SK-N-MC (cell line): ENCODE measurements around the gene SLC9A9.

Experiments used
- DNase-seq: peaks from one replicate; pipeline ENCODE4 v3.0.0-alpha.2; 2011; ENCODE audit warnings: low read depth, low spot score
- H3K27ac ChIP-seq: fragments of 200-600 bp; sonication (generic); 2 replicates; pipeline ENCODE4 v1.5.1; 2016; ENCODE audit warnings: mixed run types
- H3K36me3 ChIP-seq: fragments of 200-600 bp; sonication (generic); 2 replicates; pipeline ENCODE4 v1.6.1; 2017; ENCODE audit warnings: antibody characterized with exemption, low read length, mixed read lengths; ENCODE audit not compliant: insufficient read depth
- H3K4me3 ChIP-seq: fragments of 200-600 bp; sonication (generic); 2 replicates; pipeline ENCODE4 v1.5.1; 2016
- H3K9ac ChIP-seq: fragments of 200-600 bp; sonication (generic); 2 replicates; pipeline ENCODE4 v1.8.0; 2017; ENCODE audit warnings: mixed run types, mixed read lengths; ENCODE audit not compliant: insufficient read length
- H3K9me3 ChIP-seq: fragments of 200-600 bp; sonication (generic); 2 replicates; pipeline ENCODE4 v1.6.1; 2017; ENCODE audit warnings: low read depth, mild to moderate bottlenecking, antibody characterized with exemption, low read length, moderate library complexity, mixed read lengths
- EZH2 ChIP-seq: fragments of 200-600 bp; sonication (generic); IDR thresholded peaks from one replicate; pipeline ENCODE4 v1.6.1; 2017; ENCODE audit warnings: antibody characterized with exemption
- FOXP2 ChIP-seq: optimal IDR thresholded peaks from 2 replicates; pipeline ENCODE3; 2011; ENCODE audit warnings: mild to moderate bottlenecking, moderate library complexity; ENCODE audit not compliant: insufficient read depth; ENCODE audit errors: extremely low read length, control extremely low read depth
- POLR2AphosphoS5 ChIP-seq: IDR thresholded peaks from 2 replicates; pipeline ENCODE4 v1.6.1; 2012; ENCODE audit warnings: mild to moderate bottlenecking, low read depth, low read length, borderline replicate concordance

SLC9A9 gene

DNA sequence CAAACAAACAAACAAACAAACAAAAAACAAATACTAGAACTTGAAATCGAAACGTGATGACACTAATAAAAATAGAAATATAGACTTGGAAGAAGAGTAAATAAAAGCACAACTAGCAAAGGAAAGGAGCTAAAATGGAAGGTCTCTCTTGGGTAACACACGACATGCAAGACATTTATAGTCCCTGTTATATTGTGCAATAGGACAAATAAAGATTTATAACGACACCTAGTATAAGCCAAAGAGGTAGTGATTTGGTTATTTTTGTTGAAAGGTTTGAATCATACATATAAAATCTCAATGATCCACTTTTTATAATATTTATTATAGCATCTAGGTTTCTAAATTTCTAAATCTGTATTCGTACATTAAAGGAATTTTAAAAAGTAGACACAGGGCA lies 379.1 kb downstream of the SLC9A9 start:
- Histone ChIP-seq H3K9me3 (no peaks in the 10 kb centered on the region), H3K4me3 (no peak overlapping the region), H3K27ac (no peak overlapping the region), H3K36me3 (no peaks in the 10 kb centered on the region), H3K9ac (no peak overlapping the region)
- DNase-seq: no peak
- TF ChIP-seq POLR2AphosphoS5 (no peak), EZH2 (no peak), FOXP2 (no peak)

DNA sequence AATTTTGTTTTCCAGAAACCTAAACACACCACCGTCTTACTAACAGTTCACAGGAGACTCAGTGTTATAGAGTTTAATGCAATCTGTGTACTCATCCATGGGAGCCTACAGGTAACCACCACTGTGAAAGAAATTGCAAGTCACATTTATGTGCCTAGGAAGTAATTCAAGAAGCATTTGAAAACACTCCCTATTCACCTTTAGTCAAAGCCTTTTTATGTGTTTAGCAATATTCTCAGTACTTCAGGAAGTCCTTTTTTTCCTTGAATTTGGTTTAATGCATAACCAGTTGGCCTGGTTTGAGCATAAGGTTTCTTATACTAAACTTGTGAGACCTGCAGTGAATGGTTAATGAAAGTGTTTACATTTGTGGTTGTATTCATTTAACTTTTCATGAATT lies 382.6 kb downstream of the SLC9A9 start:
- DNase-seq: no peak
- Histone ChIP-seq H3K4me3 (no peak overlapping the region), H3K9ac (no peak overlapping the region), H3K9me3 (no peaks in the 10 kb centered on the region), H3K36me3 (no peaks in the 10 kb centered on the region), H3K27ac (no peak overlapping the region)
- TF ChIP-seq POLR2AphosphoS5 (no peak), EZH2 (no peak), FOXP2 (no peak)

DNA sequence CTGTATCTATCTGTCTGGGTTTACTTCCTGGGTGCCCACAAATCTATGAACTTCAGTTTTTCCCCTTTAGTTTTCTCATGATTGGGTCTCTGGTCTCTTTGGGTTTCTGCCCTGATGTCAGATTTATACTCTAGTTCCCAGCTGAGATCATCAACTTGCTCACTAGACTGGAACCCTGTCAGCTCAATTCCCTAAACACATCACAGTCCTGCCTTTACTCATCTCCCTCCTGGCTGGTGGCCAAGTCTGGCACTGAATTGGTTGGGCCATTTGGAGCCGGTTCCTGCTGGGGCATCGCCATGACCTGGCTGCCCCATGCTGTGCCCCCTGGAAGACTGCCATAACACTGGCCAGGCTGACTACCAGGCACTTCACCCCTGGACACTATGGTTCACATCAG lies 383.4 kb downstream of the SLC9A9 start:
- TF ChIP-seq EZH2: no peak
- no peak for TF ChIP-seq FOXP2
- TF ChIP-seq POLR2AphosphoS5: no peak
- Histone ChIP-seq H3K4me3 (no peak overlapping the region), H3K9me3 (no peaks in the 10 kb centered on the region), H3K9ac (no peak overlapping the region), H3K27ac (no peak overlapping the region), H3K36me3 (no peaks in the 10 kb centered on the region)
- DNase-seq: no peak

- no peaks in the 10 kb centered on the region for H3K36me3 ChIP-seq
- no peaks in the 10 kb centered on the region for H3K9me3 ChIP-seq
- no peak overlapping the region for H3K27ac ChIP-seq
- no peak overlapping the region for H3K9ac ChIP-seq
- TF ChIP-seq EZH2 (no peak), FOXP2 (no peak), POLR2AphosphoS5 (no peak)
- DNase-seq: no peak
- H3K4me3 ChIP-seq: no peak overlapping the region
These were observed 392.8 kb downstream of the SLC9A9 start for GRCh38 chr3:143455480-143455879.

DNA sequence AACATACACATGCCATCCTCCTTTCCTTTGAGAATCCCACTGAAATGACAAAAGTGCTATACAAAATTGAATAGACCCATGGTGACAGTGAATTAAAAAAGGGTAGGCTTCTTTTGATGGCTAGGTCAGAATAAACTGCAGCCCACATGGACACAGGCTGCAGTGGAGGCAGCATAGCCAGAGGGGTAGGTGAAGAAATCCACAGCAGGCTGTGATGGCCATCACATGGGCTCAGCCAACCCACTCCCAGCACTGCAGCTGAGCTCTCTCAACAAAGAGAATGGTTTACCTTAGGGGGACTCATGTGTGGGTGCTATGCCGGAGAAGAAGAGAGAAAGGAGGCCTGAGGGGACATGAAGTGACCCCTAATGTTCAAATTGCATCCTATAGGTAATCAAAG lies 397.6 kb downstream of the SLC9A9 start:
- Histone ChIP-seq H3K36me3 (no peaks in the 10 kb centered on the region), H3K9ac (no peak overlapping the region), H3K9me3 (no peaks in the 10 kb centered on the region), H3K4me3 (no peak overlapping the region), H3K27ac (no peak overlapping the region)
- no peak for TF ChIP-seq FOXP2
- no peak for TF ChIP-seq POLR2AphosphoS5
- no peak for TF ChIP-seq EZH2
- DNase-seq: no peak

DNA sequence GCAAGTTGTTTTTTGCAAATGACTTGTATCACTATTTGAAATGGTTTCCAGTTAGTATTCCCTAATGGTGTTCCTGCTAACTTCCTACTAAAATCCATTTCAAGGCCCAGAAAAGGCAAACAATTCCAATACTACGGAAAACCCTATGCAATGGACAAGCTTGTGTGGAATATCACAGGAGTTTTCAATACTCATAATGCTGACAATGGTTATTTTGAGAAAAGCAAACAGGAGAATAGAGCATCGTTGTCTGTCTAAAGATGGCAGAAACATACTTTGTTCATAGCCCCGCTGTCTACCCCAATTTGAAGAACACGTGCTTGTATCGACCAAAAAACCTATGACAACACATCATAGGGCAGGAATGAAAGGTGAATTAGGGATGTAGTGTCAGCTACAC lies 400.8 kb downstream of the SLC9A9 start:
- Histone ChIP-seq H3K36me3 (no peaks in the 10 kb centered on the region), H3K27ac (no peak overlapping the region), H3K9ac (no peak overlapping the region), H3K9me3 (no peaks in the 10 kb centered on the region), H3K4me3 (no peak overlapping the region)
- no peak for DNase-seq
- TF ChIP-seq EZH2: no peak
- TF ChIP-seq POLR2AphosphoS5: no peak
- no peak for TF ChIP-seq FOXP2

DNA sequence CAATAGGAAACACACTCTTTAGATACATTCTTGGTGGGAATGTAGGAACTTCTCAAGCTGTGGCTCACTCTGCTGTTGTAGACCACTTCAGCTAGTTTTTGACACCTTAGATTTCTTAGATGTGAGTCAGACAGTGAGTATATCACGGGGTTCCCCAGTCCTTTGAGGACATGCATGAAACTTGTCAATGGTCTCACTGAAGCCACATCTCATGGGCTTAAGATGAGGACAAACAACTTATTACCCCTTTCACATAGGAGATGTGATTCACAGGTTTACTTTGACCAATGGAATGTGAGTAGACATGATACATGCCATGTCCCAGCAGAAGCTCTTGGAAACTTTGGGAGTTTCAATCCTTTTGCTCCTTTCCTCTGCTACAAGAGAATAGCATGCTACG lies 403.1 kb downstream of the SLC9A9 start:
- TF ChIP-seq FOXP2 (no peak), EZH2 (no peak), POLR2AphosphoS5 (no peak)

GRCh38 chr3:143443851-143444331 lies 404.4 kb downstream of the SLC9A9 start:
- no peak overlapping the region for H3K9ac ChIP-seq
- TF ChIP-seq FOXP2 (no peak), EZH2 (no peak), POLR2AphosphoS5 (no peak)
- H3K9me3 ChIP-seq: no peaks in the 10 kb centered on the region
- no peak overlapping the region for H3K27ac ChIP-seq
- H3K36me3 ChIP-seq: no peaks in the 10 kb centered on the region
- peak; percentile 45 for DNase-seq
- H3K4me3 ChIP-seq: no peak overlapping the region

More for the DNA sequence above, 403.1 kb downstream of the SLC9A9 start:
- Histone ChIP-seq H3K9me3 (no peaks in the 10 kb centered on the region), H3K36me3 (no peaks in the 10 kb centered on the region), H3K4me3 (no peak overlapping the region), H3K9ac (no peak overlapping the region), H3K27ac (no peak overlapping the region)
- DNase-seq: no peak

GRCh38 chr3:143442814-143443447 lies 405.3 kb downstream of the SLC9A9 start:
- H3K36me3 ChIP-seq: no peaks in the 10 kb centered on the region
- no peak for DNase-seq
- H3K9me3 ChIP-seq: no peaks in the 10 kb centered on the region
- H3K9ac ChIP-seq: no peak overlapping the region
- no peak overlapping the region for H3K4me3 ChIP-seq
- no peak overlapping the region for H3K27ac ChIP-seq
- TF ChIP-seq POLR2AphosphoS5 (no peak), FOXP2 (no peak), EZH2 (no peak)
